Measurements from ENCODE around the gene C1QTNF2. TPM values are rescaled to one million over a fixed set of nuclear protein-coding genes. Genes with fewer than 3 reads are reported as not detected.

Gene C1QTNF2
- total RNA-seq, 1 experiment from 2014 or later = 0.16 TPM

- H3K27me3 ChIP-seq (replicated peaks; ENCODE audit: control insufficient read depth, insufficient read depth, low read length) = no peaks in the 10 kb centered on the region
- peaks cover 39% of the 10 kb centered on the region for H3K4me1 ChIP-seq
- H3K4me3 ChIP-seq (ENCODE audit: low read depth, low read length) = no peak overlapping the region
- H3K27me3 Mint-ChIP-seq (ENCODE audit: insufficient read depth, unreplicated experiment) = no peaks in the 10 kb centered on the region
- no peak for TF ChIP-seq CTCF (IDR thresholded peaks at IDR 0.05; ENCODE audit: insufficient read depth in 1 of 2, low read depth in 1 of 2, low read length in 1 of 2, severe bottlenecking in 1 of 2, unreplicated experiment in 1 of 2)
- peaks cover 2% of the 10 kb centered on the region; the same call in 1 of the 2 replicates for H3K36me3 ChIP-seq (ENCODE audit: control insufficient read depth, insufficient read depth, low read length)
- DNase-seq = no peak
- intact Hi-C loops (cut with micrococcal nuclease; ENCODE audit: unreplicated experiment) = no loop called here
- no peak overlapping the region for H3K4me3 Mint-ChIP-seq (ENCODE audit: unreplicated experiment)
- peaks cover 27% of the 10 kb centered on the region for H3K4me1 Mint-ChIP-seq (ENCODE audit: low read depth, unreplicated experiment)
- H3K36me3 Mint-ChIP-seq (ENCODE audit: insufficient read depth, unreplicated experiment) = peaks cover 21% of the 10 kb centered on the region
- ChIA-PET POLR2A (no interaction called here), CTCF (no interaction called here)
- no TSS peak for BruUV-seq (replicated peaks)
- H3K9me3 ChIP-seq = no peaks in the 10 kb centered on the region
- no peaks in the 10 kb centered on the region for H3K9me3 Mint-ChIP-seq (ENCODE audit: unreplicated experiment)
- peak overlapping the region; percentile 17 for H3K27ac Mint-ChIP-seq (ENCODE audit: unreplicated experiment)
Observed at GRCh38 chr5:160305319-160305718, 65.1 kb downstream of the C1QTNF2 start.

GRCh38 chr5:160303690-160304089 is 66.7 kb downstream of the C1QTNF2 start:
- Mint-ChIP-seq H3K4me3 (ENCODE audit: unreplicated experiment) (no peak overlapping the region), H3K9me3 (ENCODE audit: unreplicated experiment) (no peaks in the 10 kb centered on the region), H3K4me1 (ENCODE audit: low read depth, unreplicated experiment) (peaks cover 24% of the 10 kb centered on the region), H3K27ac (ENCODE audit: unreplicated experiment) (no peak overlapping the region), H3K36me3 (ENCODE audit: insufficient read depth, unreplicated experiment) (peaks cover 22% of the 10 kb centered on the region), H3K27me3 (ENCODE audit: insufficient read depth, unreplicated experiment) (no peaks in the 10 kb centered on the region)
- no TSS peak for BruUV-seq (replicated peaks)
- Histone ChIP-seq H3K4me1 (peaks cover 39% of the 10 kb centered on the region), H3K36me3 (ENCODE audit: control insufficient read depth, insufficient read depth, low read length) (peaks cover 2% of the 10 kb centered on the region; the same call in 1 of the 2 replicates), H3K27me3 (replicated peaks; ENCODE audit: control insufficient read depth, insufficient read depth, low read length) (no peaks in the 10 kb centered on the region), H3K9me3 (no peaks in the 10 kb centered on the region), H3K4me3 (ENCODE audit: low read depth, low read length) (no peak overlapping the region)
- DNase-seq = no peak
- TF ChIP-seq CTCF (IDR thresholded peaks at IDR 0.05; ENCODE audit: insufficient read depth in 1 of 2, low read depth in 1 of 2, low read length in 1 of 2, severe bottlenecking in 1 of 2, unreplicated experiment in 1 of 2) = no peak
- ChIA-PET POLR2A (no interaction called here), CTCF (interaction anchor here (1.2 kb wide), 1 partner anchor 42 kb away, joined by 4 read pairs; no protein-coding TSS in a partner anchor)
- intact Hi-C loops (cut with micrococcal nuclease; ENCODE audit: unreplicated experiment) = no loop called here

GRCh38 chr5:160298189-160298588 is 72.2 kb downstream of the C1QTNF2 start:
- H3K36me3 ChIP-seq (ENCODE audit: control insufficient read depth, insufficient read depth, low read length) = no peaks in the 10 kb centered on the region; the same call in 1 of the 2 replicates
- Mint-ChIP-seq H3K36me3 (ENCODE audit: insufficient read depth, unreplicated experiment) (peaks cover 14% of the 10 kb centered on the region), H3K9me3 (ENCODE audit: unreplicated experiment) (no peaks in the 10 kb centered on the region), H3K4me1 (ENCODE audit: low read depth, unreplicated experiment) (peaks cover 8% of the 10 kb centered on the region), H3K27ac (ENCODE audit: unreplicated experiment) (no peak overlapping the region), H3K27me3 (ENCODE audit: insufficient read depth, unreplicated experiment) (no peaks in the 10 kb centered on the region), H3K4me3 (ENCODE audit: unreplicated experiment) (no peak overlapping the region)
- ChIA-PET POLR2A (no interaction called here), CTCF (no interaction called here)
- peaks cover 6% of the 10 kb centered on the region for H3K4me1 ChIP-seq
- no peaks in the 10 kb centered on the region for H3K9me3 ChIP-seq
- intact Hi-C loops (cut with micrococcal nuclease; ENCODE audit: unreplicated experiment) = no loop called here
- no peak overlapping the region for H3K4me3 ChIP-seq (ENCODE audit: low read depth, low read length)
- DNase-seq = no peak
- no TSS peak for BruUV-seq (replicated peaks)
- no peaks in the 10 kb centered on the region for H3K27me3 ChIP-seq (replicated peaks; ENCODE audit: control insufficient read depth, insufficient read depth, low read length)
- TF ChIP-seq CTCF (IDR thresholded peaks at IDR 0.05; ENCODE audit: insufficient read depth in 1 of 2, low read depth in 1 of 2, low read length in 1 of 2, severe bottlenecking in 1 of 2, unreplicated experiment in 1 of 2) = no peak
